ENCODE data around the gene CLDN22. TPM values are rescaled to one million over a fixed set of nuclear protein-coding genes. Genes with fewer than 3 reads are reported as not detected.
"Not testable (repeated sequence)": the region's sequence is repeated elsewhere in the genome, so short reads cannot be mapped to it uniquely, and the experiment has no call there.

Gene CLDN22
- total RNA-seq, 1 donor = not detected

- not testable (repeated sequence) for DNase-seq (ENCODE audit: low read depth in 2 of 3, low spot score in 2 of 3)
Observed at GRCh38 chr4:183324056-183324455, 4.0 kb upstream of the CLDN22 start.

DNA sequence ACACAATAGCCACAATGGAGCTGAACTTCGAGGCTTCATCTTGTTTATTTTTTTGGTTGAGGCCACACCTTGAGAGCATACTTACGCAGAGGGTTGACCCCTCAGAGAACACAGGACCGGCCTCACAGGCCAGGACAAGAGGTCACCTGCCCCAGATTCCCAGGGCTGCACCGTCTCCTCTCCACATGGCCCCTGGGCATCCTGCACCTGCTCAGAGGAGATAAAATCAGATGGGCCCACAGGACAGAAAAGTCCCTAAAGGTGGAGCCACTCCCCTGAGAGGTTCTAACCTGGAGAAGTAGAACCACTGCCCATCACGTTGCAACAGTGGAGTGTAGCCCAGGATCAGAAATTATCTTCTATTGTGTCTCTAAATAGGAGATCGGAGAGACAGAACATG is 3.2 kb upstream of the CLDN22 start:
- DNase-seq (ENCODE audit: low read depth in 2 of 3, low spot score in 2 of 3) = no peak

DNA sequence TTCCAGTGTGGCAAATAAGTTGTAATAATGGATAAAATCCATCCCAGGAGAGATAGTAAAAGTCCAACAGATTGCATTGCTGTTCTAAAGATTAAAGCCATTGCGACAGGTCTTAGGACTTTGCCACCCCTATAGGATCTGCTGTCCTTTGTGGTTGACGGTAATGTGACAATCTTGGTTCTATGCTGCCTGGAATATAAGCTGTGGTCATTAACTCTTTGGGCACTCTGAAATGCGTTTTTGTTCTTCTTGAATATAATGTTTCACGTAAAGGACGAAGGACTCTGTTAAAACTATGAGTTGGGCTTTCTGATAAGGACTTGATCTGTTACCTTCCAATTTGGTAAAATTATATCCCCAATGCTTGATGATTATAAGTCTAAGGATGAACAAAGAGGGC is 2.2 kb upstream of the CLDN22 start, which contains the start of gene CLDN24:
Gene CLDN24 (minus strand): TSS at position 101 of the 400 bp plus-strand sequence. CDS start 0 bp downstream, at position 101.
- DNase-seq (ENCODE audit: low read depth in 2 of 3, low spot score in 2 of 3) = no peak

DNA sequence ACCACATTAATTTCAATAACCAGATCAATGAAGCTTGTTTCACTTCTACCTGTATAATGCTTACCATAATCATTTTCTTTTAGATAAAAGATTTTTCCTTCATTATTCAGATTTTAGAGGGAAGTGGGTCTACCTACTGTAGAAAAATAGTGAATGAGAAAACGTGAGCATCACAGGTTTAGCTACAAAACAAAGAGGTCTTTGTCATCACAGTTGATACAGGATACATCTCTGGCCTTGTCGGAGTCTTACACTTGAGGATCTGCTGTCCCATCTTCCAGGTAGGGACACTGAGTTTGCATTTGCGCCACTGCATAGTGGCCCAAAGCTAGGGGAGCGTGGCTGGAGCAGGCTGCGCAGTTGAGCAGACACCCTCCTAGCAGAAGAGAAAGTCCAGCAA is 1.4 kb upstream of the CLDN22 start:
- no peak for DNase-seq (ENCODE audit: low read depth in 2 of 3, low spot score in 2 of 3)

DNA sequence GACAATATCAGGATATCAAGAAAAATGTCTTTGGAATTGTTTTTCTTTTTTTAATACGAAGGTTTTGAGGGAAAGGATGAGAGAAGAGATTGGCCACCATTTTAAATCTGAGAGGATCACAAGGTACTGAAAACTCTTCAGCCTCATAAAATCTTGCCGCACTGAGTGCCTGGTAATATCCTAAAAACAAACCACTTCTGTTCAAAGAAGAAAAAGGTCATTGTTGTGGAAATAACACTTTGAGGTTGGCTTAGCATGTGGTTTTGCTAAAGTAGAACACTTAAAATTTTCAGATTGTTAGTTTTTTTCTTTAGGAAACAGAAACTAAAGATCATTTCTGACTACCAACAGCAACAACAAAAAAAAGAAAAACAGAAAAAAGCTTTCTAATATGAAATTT is 1.0 kb upstream of the CLDN22 start:
- DNase-seq (ENCODE audit: low read depth in 2 of 3, low spot score in 2 of 3) = peak in 1 of 3 donors; percentile 13

DNA sequence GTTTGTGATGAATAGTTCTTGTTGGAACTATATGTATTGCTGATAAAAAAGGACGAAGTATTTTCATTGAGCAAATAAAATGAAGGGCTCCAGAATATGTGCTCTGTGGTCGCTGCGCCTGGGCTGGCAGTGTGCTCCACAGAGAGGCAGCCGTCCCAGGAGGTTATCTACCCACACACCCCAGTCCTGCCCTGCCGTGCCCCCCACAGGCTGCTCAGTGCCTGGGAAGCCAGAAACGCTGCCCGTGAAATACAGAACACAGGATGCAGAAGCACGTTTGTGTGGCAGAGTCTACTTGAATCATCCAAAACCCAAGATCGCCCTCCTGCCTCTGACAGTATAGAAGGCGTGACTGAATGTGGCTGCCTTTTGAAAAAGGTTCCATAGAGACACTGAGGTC is 1.4 kb downstream of the CLDN22 start:
- DNase-seq (ENCODE audit: low read depth in 2 of 3, low spot score in 2 of 3) = no peak

DNA sequence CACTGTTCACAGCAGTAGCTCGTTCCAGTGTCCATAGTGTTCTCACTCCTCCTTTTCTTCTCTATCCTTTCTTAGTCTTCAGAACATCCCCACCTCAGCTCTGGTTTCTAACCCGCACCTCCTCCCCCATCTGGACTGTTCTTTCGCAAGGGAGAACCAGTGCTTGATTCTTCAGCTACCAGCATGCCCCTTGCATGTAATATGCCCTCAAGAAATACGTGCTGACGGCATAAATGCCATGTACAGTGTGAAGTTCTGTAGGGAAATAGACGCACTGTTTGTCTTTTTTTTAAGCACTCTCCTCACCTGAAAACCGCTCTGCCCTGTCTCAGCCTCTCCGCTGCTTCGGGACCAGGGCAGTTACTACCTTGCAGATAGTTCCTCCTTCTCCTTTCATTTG is 5.3 kb downstream of the CLDN22 start:
- no peak for DNase-seq (ENCODE audit: low read depth in 2 of 3, low spot score in 2 of 3)

DNA sequence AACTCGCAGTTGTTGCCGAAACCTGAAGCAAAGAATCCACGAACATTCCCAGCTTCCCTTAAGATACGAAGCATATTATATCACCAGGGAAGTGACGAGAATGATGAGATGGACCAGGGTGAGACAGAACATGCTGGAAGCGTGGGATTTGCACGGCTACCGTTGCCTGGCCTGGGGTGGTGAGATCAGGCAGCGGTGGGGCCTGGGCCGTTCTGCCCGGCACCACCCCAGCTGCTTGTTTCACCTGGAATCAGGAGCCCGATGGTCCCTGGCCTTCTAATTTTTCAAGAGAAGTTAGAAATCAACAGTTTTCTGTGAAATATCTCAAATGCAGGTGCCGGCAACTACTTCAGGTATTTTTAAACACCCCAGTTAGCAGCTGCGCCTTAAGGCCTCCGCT is 5.7 kb downstream of the CLDN22 start:
- no peak for DNase-seq (ENCODE audit: low read depth in 2 of 3, low spot score in 2 of 3)

GRCh38 chr4:183312841-183313240 is 7.2 kb downstream of the CLDN22 start:
- DNase-seq (ENCODE audit: low read depth in 2 of 3, low spot score in 2 of 3) = no peak

DNA sequence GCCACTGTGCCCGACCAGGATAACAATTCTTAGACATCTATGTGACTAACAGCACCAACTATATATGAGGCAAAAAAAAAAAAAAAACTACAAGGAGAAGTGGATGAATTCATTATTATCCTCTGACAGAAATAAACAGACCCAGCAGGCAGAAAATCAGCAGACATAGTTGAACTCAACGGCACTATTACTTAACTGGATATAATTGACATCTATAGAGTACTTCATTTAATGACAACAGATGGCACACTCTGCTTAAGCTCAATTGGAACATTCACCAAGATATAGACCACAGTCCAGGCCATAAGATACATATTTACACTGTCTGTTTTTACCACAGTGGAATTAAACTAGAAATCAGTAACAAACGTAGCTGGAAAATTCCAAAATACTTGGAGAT is 13.3 kb downstream of the CLDN22 start:
- DNase-seq (ENCODE audit: low read depth in 2 of 3, low spot score in 2 of 3) = no peak

DNA sequence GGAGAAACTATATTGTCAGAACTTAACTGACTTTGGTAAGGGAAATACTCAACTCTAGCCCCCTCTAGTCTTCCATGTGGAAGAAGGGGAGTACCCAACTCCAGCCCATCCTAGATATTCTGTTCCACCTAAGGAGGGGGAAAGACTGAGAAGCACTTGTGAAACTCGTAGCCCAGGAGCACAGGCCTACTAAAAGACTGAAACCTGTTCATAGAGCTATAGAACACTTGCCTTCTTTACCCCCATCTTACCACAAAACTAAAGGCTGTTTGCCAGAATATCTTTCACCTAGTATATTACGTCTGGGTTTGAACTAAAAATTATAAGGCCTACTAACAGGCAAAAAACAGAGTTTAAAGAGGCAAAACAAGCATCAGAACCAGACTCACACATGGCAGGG is 15.5 kb downstream of the CLDN22 start:
- no peak for DNase-seq (ENCODE audit: low read depth in 2 of 3, low spot score in 2 of 3)

DNA sequence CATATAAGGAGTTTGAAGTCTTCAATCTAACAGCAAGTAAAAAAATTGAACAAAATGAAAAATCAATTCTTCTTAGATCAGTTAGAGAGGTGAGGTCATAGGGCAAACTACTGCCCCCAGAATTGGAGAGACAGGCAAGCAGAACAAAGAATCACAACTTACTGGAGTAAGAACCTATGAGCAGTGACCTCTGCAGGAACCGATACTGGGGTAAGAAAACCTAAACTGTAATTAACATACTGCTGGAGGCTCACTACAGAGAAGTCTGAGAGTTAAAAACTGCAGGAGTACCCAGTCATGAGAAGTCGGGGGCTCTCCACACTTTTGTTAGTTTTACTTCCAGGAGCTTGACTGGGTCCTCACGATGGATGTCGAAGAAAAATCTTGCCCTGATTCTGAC is 16.0 kb downstream of the CLDN22 start:
- DNase-seq (ENCODE audit: low read depth in 2 of 3, low spot score in 2 of 3) = no peak

- DNase-seq (ENCODE audit: low read depth in 2 of 3, low spot score in 2 of 3) = no peak
Observed at GRCh38 chr4:183303301-183303700, 16.8 kb downstream of the CLDN22 start.

- DNase-seq (ENCODE audit: low read depth in 2 of 3, low spot score in 2 of 3) = no peak
Observed at GRCh38 chr4:183300655-183301054, 19.4 kb downstream of the CLDN22 start.

DNA sequence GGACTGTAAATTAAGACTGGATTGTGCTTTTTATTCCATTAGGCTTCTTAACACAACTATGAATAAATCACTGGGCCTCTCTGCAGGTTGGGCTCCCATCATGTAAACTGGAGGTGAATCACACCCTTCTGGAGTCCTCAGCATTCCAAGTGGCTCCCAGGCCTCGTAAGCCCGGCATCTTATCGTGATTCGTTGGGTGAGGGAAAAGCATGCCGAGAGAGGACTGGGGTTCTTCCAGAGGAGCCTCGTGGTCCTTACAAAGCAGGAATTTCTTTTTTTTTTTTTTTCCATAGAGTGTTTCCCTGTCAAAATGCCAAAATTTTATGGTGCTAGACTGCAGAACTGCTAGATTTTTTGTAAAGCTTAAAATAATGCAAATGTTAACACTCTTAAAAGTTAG is 20.0 kb downstream of the CLDN22 start:
- DNase-seq (ENCODE audit: low read depth in 2 of 3, low spot score in 2 of 3) = no peak

GRCh38 chr4:183299464-183299863 is 20.6 kb downstream of the CLDN22 start:
- DNase-seq (ENCODE audit: low read depth in 2 of 3, low spot score in 2 of 3) = no peak

GRCh38 chr4:183297675-183298074 is 22.4 kb downstream of the CLDN22 start:
- DNase-seq (ENCODE audit: low read depth in 2 of 3, low spot score in 2 of 3) = no peak

DNA sequence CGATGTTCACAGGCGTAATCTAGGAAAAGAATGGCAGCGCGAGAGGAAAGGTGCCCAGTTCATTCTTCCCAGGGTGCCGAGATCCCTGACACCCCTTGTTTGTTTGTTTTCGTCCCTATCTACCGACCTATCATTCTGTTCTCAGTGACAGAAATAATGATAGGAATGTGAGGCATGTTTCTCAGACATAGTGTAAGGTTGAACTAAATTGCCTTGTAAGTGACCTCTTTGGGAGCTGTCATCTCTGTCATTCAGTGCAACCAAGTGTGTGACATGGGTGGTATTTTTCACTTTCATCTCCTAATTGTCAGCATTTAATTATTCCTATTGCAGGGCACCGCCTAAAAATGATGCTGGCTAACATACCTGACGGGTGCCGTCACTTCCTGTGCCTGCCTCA is 24.4 kb downstream of the CLDN22 start:
- no peak for DNase-seq (ENCODE audit: low read depth in 2 of 3, low spot score in 2 of 3)

GRCh38 chr4:183291070-183291469 is 29.0 kb downstream of the CLDN22 start:
- DNase-seq (ENCODE audit: low read depth in 2 of 3, low spot score in 2 of 3) = no peak

GRCh38 chr4:183289688-183290087 is 30.4 kb downstream of the CLDN22 start:
- no peak for DNase-seq (ENCODE audit: low read depth in 2 of 3, low spot score in 2 of 3)

DNA sequence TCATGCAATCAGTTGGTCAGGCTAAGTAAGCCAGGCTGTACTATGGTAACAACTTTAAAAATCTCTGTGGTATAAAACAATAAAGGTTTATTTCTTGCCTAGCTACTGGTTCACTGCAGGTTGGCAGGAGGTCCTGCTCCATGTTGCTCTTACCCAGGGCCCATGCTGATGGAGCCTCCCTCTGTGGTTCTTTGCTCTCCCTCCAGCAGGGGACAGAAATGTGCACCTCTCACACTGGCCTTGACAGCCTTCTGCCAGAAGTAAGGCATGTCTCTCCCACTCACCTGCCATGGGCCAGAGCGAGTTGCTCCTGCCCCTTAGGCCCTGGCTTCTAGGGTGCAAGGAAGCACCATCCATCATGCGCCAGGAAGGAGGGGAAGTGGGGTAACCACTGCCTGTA is 31.1 kb downstream of the CLDN22 start:
- no peak for DNase-seq (ENCODE audit: low read depth in 2 of 3, low spot score in 2 of 3)

GRCh38 chr4:183287677-183288076 is 32.4 kb downstream of the CLDN22 start:
- DNase-seq (ENCODE audit: low read depth in 2 of 3, low spot score in 2 of 3) = no peak

DNA sequence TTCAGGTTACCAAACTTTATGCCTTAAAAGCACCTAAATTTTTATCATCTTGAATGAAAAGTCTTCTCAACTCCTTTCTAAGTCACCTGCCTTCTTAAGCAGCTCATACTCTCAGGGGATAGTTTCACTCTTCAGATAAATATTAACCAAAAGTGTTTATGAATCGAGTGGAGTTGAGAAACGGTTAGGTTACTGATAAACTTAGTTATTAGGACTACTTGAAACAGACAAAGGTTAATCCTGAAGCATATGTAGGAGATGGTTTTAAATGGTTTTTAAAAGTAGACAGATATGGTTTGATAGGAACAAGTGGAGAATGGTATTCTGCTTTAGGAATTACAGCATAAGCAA is 32.8 kb downstream of the CLDN22 start:
- no peak for DNase-seq (ENCODE audit: low read depth in 2 of 3, low spot score in 2 of 3)

All from hematopoietic multipotent progenitor cell (in vitro differentiated cells).